RPMI8226 (cell line): ENCODE results near the gene ANKRD11.

ENCODE experiments used
- DNase-seq: peaks from one replicate; pipeline ENCODE4 v3.0.0-alpha.2; 2015

Gene ANKRD11

GRCh38 chr16:89506113-89506504, 15.7 kb upstream of the ANKRD11 start:
- no peak for DNase-seq

- DNase-seq = peak; percentile 65
Observed at GRCh38 chr16:89505204-89506112, 15.1 kb upstream of the ANKRD11 start.

GRCh38 chr16:89504091-89504490, 13.7 kb upstream of the ANKRD11 start:
- no peak for DNase-seq

- DNase-seq = no peak
Observed at GRCh38 chr16:89502081-89502843, 11.9 kb upstream of the ANKRD11 start.

GRCh38 chr16:89499767-89500166, 9.4 kb upstream of the ANKRD11 start:
- no peak for DNase-seq

- DNase-seq = no peak
Observed at GRCh38 chr16:89498839-89499238, 8.5 kb upstream of the ANKRD11 start.

- DNase-seq = no peak
Observed at GRCh38 chr16:89495121-89495520, 4.8 kb upstream of the ANKRD11 start.

GRCh38 chr16:89493776-89494175, 3.4 kb upstream of the ANKRD11 start:
- DNase-seq = no peak

- DNase-seq = no peak
Observed at GRCh38 chr16:89491974-89492687, 1.8 kb upstream of the ANKRD11 start.

- peak; percentile 16 for DNase-seq
Observed at GRCh38 chr16:89491238-89491869, 993 bp upstream of the ANKRD11 start.

GRCh38 chr16:89489898-89490438, 393 bp downstream of the ANKRD11 start:
- no peak for DNase-seq

- DNase-seq = peak; percentile 89
Observed at GRCh38 chr16:89489040-89489897, 1.1 kb downstream of the ANKRD11 start.

GRCh38 chr16:89485701-89486246, 4.6 kb downstream of the ANKRD11 start:
- DNase-seq = no peak

- DNase-seq = peak; percentile 62
Observed at GRCh38 chr16:89484923-89485679, 5.3 kb downstream of the ANKRD11 start.

- DNase-seq = no peak
Observed at GRCh38 chr16:89484041-89484501, 6.3 kb downstream of the ANKRD11 start.

GRCh38 chr16:89482817-89483205, 7.5 kb downstream of the ANKRD11 start:
- DNase-seq = no peak

- no peak for DNase-seq
Observed at GRCh38 chr16:89482150-89482816, 8.1 kb downstream of the ANKRD11 start.

- DNase-seq = no peak
Observed at GRCh38 chr16:89481356-89481955, 8.9 kb downstream of the ANKRD11 start.

GRCh38 chr16:89478576-89479221, 11.7 kb downstream of the ANKRD11 start:
- DNase-seq = no peak
